ENCODE data around the gene RPS23. TPM values are rescaled to one million over a fixed set of nuclear protein-coding genes. Genes with fewer than 3 reads are reported as not detected.
"Not testable (repeated sequence)": the region's sequence is repeated elsewhere in the genome, so short reads cannot be mapped to it uniquely, and the experiment has no call there.

RPS23 gene
- total RNA-seq, 1 experiment from 2014 or later: 4,228 TPM

GRCh38 chr5:82272571-82273356 is 5.4 kb downstream of the RPS23 start:
- H3K4me3 ChIP-seq (ENCODE audit: low read length); H4K20me1 ChIP-seq (ENCODE audit: insufficient read depth, low read depth, low read length); H3K9me2 ChIP-seq (replicated peaks; ENCODE audit: insufficient read depth, low read length); H2AFZ ChIP-seq (ENCODE audit: low read length); H3K4me2 ChIP-seq (ENCODE audit: low read depth, low read length, poor library complexity, severe bottlenecking); H3K27me3 ChIP-seq (ENCODE audit: low read length); H3K9ac ChIP-seq (ENCODE audit: low read length); DNase-seq; H3K27ac ChIP-seq (ENCODE audit: low read length); H3K9me3 ChIP-seq (ENCODE audit: low read length): not testable (repeated sequence)
- Histone ChIP-seq H3K79me2 (ENCODE audit: low read length) (peaks cover 24% of the 10 kb centered on the region), H3K4me1 (ENCODE audit: low read length) (peaks cover 37% of the 10 kb centered on the region), H3K36me3 (ENCODE audit: insufficient read depth, low read length) (peaks cover 55% of the 10 kb centered on the region)

- not testable (repeated sequence) for H3K4me1 ChIP-seq (ENCODE audit: low read length); H3K4me2 ChIP-seq (ENCODE audit: low read depth, low read length, poor library complexity, severe bottlenecking); H4K20me1 ChIP-seq (ENCODE audit: insufficient read depth, low read depth, low read length); H3K9me2 ChIP-seq (replicated peaks; ENCODE audit: insufficient read depth, low read length); H3K9ac ChIP-seq (ENCODE audit: low read length); H3K27me3 ChIP-seq (ENCODE audit: low read length); H3K27ac ChIP-seq (ENCODE audit: low read length); H2AFZ ChIP-seq (ENCODE audit: low read length); H3K4me3 ChIP-seq (ENCODE audit: low read length); H3K79me2 ChIP-seq (ENCODE audit: low read length); H3K9me3 ChIP-seq (ENCODE audit: low read length); DNase-seq
- peaks cover 23% of the 10 kb centered on the region for H3K36me3 ChIP-seq (ENCODE audit: insufficient read depth, low read length)
Observed at GRCh38 chr5:82269363-82269762, 8.8 kb downstream of the RPS23 start.

DNA sequence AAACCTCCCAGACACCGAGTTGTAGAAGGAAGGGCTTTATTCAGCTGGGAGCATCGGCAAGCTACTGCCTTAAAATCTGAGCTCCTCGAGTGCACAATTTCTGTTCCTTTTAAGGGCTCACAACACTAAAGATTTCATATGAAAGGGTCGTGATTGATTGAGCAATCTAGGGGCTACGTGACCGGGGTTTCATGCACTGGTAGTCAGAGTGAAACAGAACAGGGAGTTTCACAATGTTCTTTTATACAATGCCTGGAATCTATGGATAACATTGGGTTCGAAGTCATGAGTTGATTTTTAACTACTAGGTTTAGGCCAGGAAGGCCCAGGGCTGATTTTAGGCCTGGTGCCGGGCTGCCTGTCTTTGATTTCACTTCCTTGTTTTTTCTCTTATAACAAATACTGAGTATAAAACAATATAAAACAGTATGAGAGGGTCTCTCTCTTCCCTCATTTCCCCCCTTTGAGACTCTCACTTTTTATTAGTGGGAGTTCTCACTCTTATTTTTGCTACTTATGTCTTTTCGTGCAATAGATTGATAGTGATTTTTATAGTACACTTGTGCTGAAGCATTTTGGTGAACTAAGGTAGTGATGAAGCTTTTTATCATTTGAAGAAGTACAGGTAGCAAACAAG is 10.7 kb downstream of the RPS23 start:
- not testable (repeated sequence) for H3K79me2 ChIP-seq (ENCODE audit: low read length); H3K4me3 ChIP-seq (ENCODE audit: low read length)

DNA sequence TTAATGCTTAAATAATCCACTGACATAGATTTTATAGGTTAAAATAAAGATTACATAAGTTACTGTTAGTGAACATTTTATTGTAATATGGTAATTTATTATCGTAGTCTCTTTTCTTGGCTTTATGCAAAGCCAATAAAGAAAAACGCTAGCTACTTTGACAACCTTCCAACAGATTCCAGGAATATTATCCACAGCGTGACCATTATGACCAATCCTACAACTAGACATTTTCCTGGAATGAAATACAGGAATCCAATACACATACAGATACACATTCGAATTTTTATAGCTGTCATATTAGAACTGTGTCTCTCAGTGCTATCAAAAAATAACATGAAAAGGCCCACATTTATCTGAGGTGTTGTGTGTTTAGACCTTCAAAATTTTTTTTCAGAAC is 13.1 kb downstream of the RPS23 start:
- Histone ChIP-seq H3K9ac (ENCODE audit: low read length) (no peak overlapping the region), H4K20me1 (ENCODE audit: insufficient read depth, low read depth, low read length) (no peaks in the 10 kb centered on the region), H3K4me1 (ENCODE audit: low read length) (no peaks in the 10 kb centered on the region), H2AFZ (ENCODE audit: low read length) (no peak overlapping the region), H3K4me3 (ENCODE audit: low read length) (no peak overlapping the region), H3K27ac (ENCODE audit: low read length) (no peak overlapping the region), H3K4me2 (ENCODE audit: low read depth, low read length, poor library complexity, severe bottlenecking) (no peak overlapping the region), H3K79me2 (ENCODE audit: low read length) (0 out of 2 replicates have a peak, but pooled peaks cover 3% of the 10 kb centered on the region), H3K9me2 (replicated peaks; ENCODE audit: insufficient read depth, low read length) (no peaks in the 10 kb centered on the region), H3K27me3 (ENCODE audit: low read length) (no peaks in the 10 kb centered on the region), H3K36me3 (ENCODE audit: insufficient read depth, low read length) (peaks cover 23% of the 10 kb centered on the region), H3K9me3 (ENCODE audit: low read length) (peaks cover 4% of the 10 kb centered on the region; the same call in 1 of the 2 replicates)
- no peak for DNase-seq

More for the DNA sequence above, 10.7 kb downstream of the RPS23 start:
- not testable (repeated sequence) for H3K9me2 ChIP-seq (replicated peaks; ENCODE audit: insufficient read depth, low read length); H3K9ac ChIP-seq (ENCODE audit: low read length); H3K9me3 ChIP-seq (ENCODE audit: low read length); H3K4me1 ChIP-seq (ENCODE audit: low read length); H3K27ac ChIP-seq (ENCODE audit: low read length); H4K20me1 ChIP-seq (ENCODE audit: insufficient read depth, low read depth, low read length); H2AFZ ChIP-seq (ENCODE audit: low read length); H3K4me2 ChIP-seq (ENCODE audit: low read depth, low read length, poor library complexity, severe bottlenecking); H3K27me3 ChIP-seq (ENCODE audit: low read length); DNase-seq
- H3K36me3 ChIP-seq (ENCODE audit: insufficient read depth, low read length): peaks cover 23% of the 10 kb centered on the region

- Histone ChIP-seq H3K9ac (ENCODE audit: low read length) (no peak overlapping the region), H2AFZ (ENCODE audit: low read length) (no peak overlapping the region), H3K36me3 (ENCODE audit: insufficient read depth, low read length) (no peaks in the 10 kb centered on the region), H4K20me1 (ENCODE audit: insufficient read depth, low read depth, low read length) (no peaks in the 10 kb centered on the region), H3K9me3 (ENCODE audit: low read length) (no peaks in the 10 kb centered on the region), H3K27me3 (ENCODE audit: low read length) (no peaks in the 10 kb centered on the region), H3K79me2 (ENCODE audit: low read length) (no peaks in the 10 kb centered on the region), H3K9me2 (replicated peaks; ENCODE audit: insufficient read depth, low read length) (no peaks in the 10 kb centered on the region), H3K4me1 (ENCODE audit: low read length) (peaks cover 15% of the 10 kb centered on the region), H3K27ac (ENCODE audit: low read length) (peak overlapping the region; percentile 7; the same call in 1 of the 2 replicates), H3K4me2 (ENCODE audit: low read depth, low read length, poor library complexity, severe bottlenecking) (no peak overlapping the region), H3K4me3 (ENCODE audit: low read length) (no peak overlapping the region)
- peak; percentile 67 for DNase-seq
Observed at GRCh38 chr5:82259172-82259800, 18.9 kb downstream of the RPS23 start.

DNA sequence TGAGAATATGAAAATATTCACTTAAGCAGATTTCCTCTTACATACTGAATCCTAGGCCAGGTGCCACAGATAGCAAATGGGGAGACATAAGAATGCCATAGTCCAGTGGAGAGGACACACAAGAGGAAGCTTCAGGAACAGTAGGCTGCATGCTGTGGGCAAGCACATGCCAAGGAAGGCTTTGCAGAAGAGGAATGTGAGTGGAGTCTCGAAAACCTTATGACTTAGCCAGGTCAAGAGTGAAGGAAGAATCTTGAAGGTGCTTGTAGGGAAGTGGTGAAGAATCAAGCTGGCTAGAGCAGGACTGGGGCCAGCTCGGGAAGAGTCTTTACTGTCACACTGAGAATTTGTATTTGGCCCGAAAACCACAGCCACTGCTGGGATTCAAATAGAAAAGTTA is 20.4 kb downstream of the RPS23 start:
- peak; percentile 43 for DNase-seq

DNA sequence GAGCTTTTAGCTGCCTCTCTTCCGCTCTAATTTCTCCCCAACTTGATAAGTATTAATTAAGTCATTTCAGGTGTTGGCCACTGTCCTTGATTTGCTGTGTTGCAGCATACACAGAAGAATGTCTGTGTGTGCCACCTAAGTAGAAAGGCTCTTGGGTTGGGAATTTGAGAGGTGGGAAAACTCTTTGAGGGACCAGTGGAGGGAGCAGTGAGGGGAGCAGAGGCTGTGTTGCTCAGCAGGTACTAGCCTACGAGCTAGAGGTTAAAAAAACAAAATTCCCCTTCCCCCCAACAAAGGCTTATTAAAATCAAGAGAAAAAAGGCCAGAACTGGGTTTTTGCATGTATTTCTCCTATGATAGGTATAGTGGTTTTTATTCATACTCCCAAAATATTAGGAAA is 20.9 kb downstream of the RPS23 start:
- Histone ChIP-seq H3K9me2 (replicated peaks; ENCODE audit: insufficient read depth, low read length) (no peaks in the 10 kb centered on the region), H3K79me2 (ENCODE audit: low read length) (no peaks in the 10 kb centered on the region), H3K9me3 (ENCODE audit: low read length) (no peaks in the 10 kb centered on the region), H3K4me3 (ENCODE audit: low read length) (no peak overlapping the region), H3K36me3 (ENCODE audit: insufficient read depth, low read length) (no peaks in the 10 kb centered on the region), H2AFZ (ENCODE audit: low read length) (no peak overlapping the region), H4K20me1 (ENCODE audit: insufficient read depth, low read depth, low read length) (no peaks in the 10 kb centered on the region), H3K27ac (ENCODE audit: low read length) (no peak overlapping the region), H3K27me3 (ENCODE audit: low read length) (no peaks in the 10 kb centered on the region), H3K4me2 (ENCODE audit: low read depth, low read length, poor library complexity, severe bottlenecking) (no peak overlapping the region), H3K4me1 (ENCODE audit: low read length) (peaks cover 15% of the 10 kb centered on the region), H3K9ac (ENCODE audit: low read length) (no peak overlapping the region)
- DNase-seq: no peak

More for the DNA sequence above, 20.4 kb downstream of the RPS23 start:
- Histone ChIP-seq H4K20me1 (ENCODE audit: insufficient read depth, low read depth, low read length) (no peaks in the 10 kb centered on the region), H3K27me3 (ENCODE audit: low read length) (no peaks in the 10 kb centered on the region), H3K9me2 (replicated peaks; ENCODE audit: insufficient read depth, low read length) (no peaks in the 10 kb centered on the region), H3K27ac (ENCODE audit: low read length) (0 out of 2 replicates have a peak overlapping the region, but pooled peaks have one; percentile 7), H3K4me1 (ENCODE audit: low read length) (peaks cover 15% of the 10 kb centered on the region), H3K9me3 (ENCODE audit: low read length) (no peaks in the 10 kb centered on the region), H2AFZ (ENCODE audit: low read length) (no peak overlapping the region), H3K4me2 (ENCODE audit: low read depth, low read length, poor library complexity, severe bottlenecking) (no peak overlapping the region), H3K79me2 (ENCODE audit: low read length) (no peaks in the 10 kb centered on the region), H3K4me3 (ENCODE audit: low read length) (no peak overlapping the region), H3K36me3 (ENCODE audit: insufficient read depth, low read length) (no peaks in the 10 kb centered on the region), H3K9ac (ENCODE audit: low read length) (no peak overlapping the region)

DNA sequence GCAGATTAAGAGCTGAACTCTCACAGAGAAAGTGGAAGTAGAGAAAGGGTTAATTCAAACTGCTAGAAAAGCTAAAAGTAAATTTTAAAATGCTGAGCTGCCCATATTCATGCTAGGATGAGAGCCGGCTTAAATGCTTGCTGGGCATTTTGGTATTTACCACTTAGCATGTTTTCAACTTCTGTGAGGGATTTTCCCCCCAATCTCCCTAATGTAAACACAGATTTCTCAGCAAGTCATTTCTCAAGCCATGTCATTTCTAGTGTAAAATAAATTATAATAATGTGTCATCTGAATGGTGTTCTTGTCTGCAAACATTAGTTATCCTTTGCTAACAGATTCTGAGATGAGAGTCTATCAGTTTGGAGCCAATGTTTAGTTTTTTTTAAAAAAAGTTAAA is 22.3 kb downstream of the RPS23 start:
- no peaks in the 10 kb centered on the region for H3K79me2 ChIP-seq (ENCODE audit: low read length)
- no peaks in the 10 kb centered on the region for H3K9me3 ChIP-seq (ENCODE audit: low read length)
- H3K4me3 ChIP-seq (ENCODE audit: low read length): no peak overlapping the region
- H3K4me2 ChIP-seq (ENCODE audit: low read depth, low read length, poor library complexity, severe bottlenecking): no peak overlapping the region
- no peak for DNase-seq
- H3K9me2 ChIP-seq (replicated peaks; ENCODE audit: insufficient read depth, low read length): no peaks in the 10 kb centered on the region
- H3K9ac ChIP-seq (ENCODE audit: low read length): no peak overlapping the region
- H3K36me3 ChIP-seq (ENCODE audit: insufficient read depth, low read length): no peaks in the 10 kb centered on the region
- H3K27ac ChIP-seq (ENCODE audit: low read length): no peak overlapping the region
- H3K27me3 ChIP-seq (ENCODE audit: low read length): no peaks in the 10 kb centered on the region
- H2AFZ ChIP-seq (ENCODE audit: low read length): no peak overlapping the region
- H4K20me1 ChIP-seq (ENCODE audit: insufficient read depth, low read depth, low read length): no peaks in the 10 kb centered on the region
- peaks cover 15% of the 10 kb centered on the region for H3K4me1 ChIP-seq (ENCODE audit: low read length)

Measured in Karpas-422 (cell line).